ENCODE results near the gene CSH1.
"Not testable (repeated sequence)": the region's sequence is repeated elsewhere in the genome, so short reads cannot be mapped to it uniquely, and the experiment has no call there.

The CSH1 gene

GRCh38 chr17:63925615-63926014, 29.2 kb upstream of the CSH1 start:
- Histone ChIP-seq H2AFZ (no peak overlapping the region), H3K4me1 (no peaks in the 10 kb centered on the region), H3K4me2 (ENCODE audit: low read length) (no peak overlapping the region), H3K9ac (no peak overlapping the region), H3K9me3 (ENCODE audit: control insufficient read depth, low read length) (no peaks in the 10 kb centered on the region), H3K79me2 (no peaks in the 10 kb centered on the region), H3K27me3 (ENCODE audit: control insufficient read depth, insufficient read depth, low read length) (no peaks in the 10 kb centered on the region), H3K36me3 (ENCODE audit: control insufficient read depth, insufficient read depth, low read length) (no peaks in the 10 kb centered on the region), H3K4me3 (ENCODE audit: low read depth, low read length) (no peak overlapping the region), H3K27ac (no peak overlapping the region)
- TF ChIP-seq CTCF (IDR thresholded peaks at IDR 0.05) = no peak

GRCh38 chr17:63922402-63922801, 26.0 kb upstream of the CSH1 start:
- not testable (repeated sequence) for H3K9ac ChIP-seq; H3K27me3 ChIP-seq (ENCODE audit: control insufficient read depth, insufficient read depth, low read length); H3K4me1 ChIP-seq; H3K4me2 ChIP-seq (ENCODE audit: low read length); H3K36me3 ChIP-seq (ENCODE audit: control insufficient read depth, insufficient read depth, low read length); H3K9me3 ChIP-seq (ENCODE audit: control insufficient read depth, low read length); H2AFZ ChIP-seq; H3K79me2 ChIP-seq; H3K27ac ChIP-seq; H3K4me3 ChIP-seq (ENCODE audit: low read depth, low read length)

GRCh38 chr17:63920779-63921178, 24.4 kb upstream of the CSH1 start:
- H2AFZ ChIP-seq = not testable (repeated sequence)

GRCh38 chr17:63920050-63920449, 23.7 kb upstream of the CSH1 start:
- not testable (repeated sequence) for H3K4me1 ChIP-seq; H3K4me3 ChIP-seq (ENCODE audit: low read depth, low read length); H3K9ac ChIP-seq; H3K36me3 ChIP-seq (ENCODE audit: control insufficient read depth, insufficient read depth, low read length); H3K79me2 ChIP-seq; H3K9me3 ChIP-seq (ENCODE audit: control insufficient read depth, low read length); H2AFZ ChIP-seq; H3K27ac ChIP-seq; H3K4me2 ChIP-seq (ENCODE audit: low read length); H3K27me3 ChIP-seq (ENCODE audit: control insufficient read depth, insufficient read depth, low read length)

More at GRCh38 chr17:63920779-63921178, 24.4 kb upstream of the CSH1 start:
- H3K4me2 ChIP-seq (ENCODE audit: low read length); H3K27ac ChIP-seq; H3K4me1 ChIP-seq; H3K4me3 ChIP-seq (ENCODE audit: low read depth, low read length); H3K9ac ChIP-seq; H3K36me3 ChIP-seq (ENCODE audit: control insufficient read depth, insufficient read depth, low read length); H3K27me3 ChIP-seq (ENCODE audit: control insufficient read depth, insufficient read depth, low read length); H3K79me2 ChIP-seq; H3K9me3 ChIP-seq (ENCODE audit: control insufficient read depth, low read length): not testable (repeated sequence)

GRCh38 chr17:63919311-63919723, 22.9 kb upstream of the CSH1 start:
- H3K4me3 ChIP-seq (ENCODE audit: low read depth, low read length) = no peak overlapping the region

GRCh38 chr17:63918789-63919305, 22.5 kb upstream of the CSH1 start, which contains the start of gene GH1:
TSS of gene GH1 (minus strand) at chr17:63918839. CDS start at chr17:63918776, 63 bp downstream.
- not testable (repeated sequence) for H3K27me3 ChIP-seq (ENCODE audit: control insufficient read depth, insufficient read depth, low read length); H3K36me3 ChIP-seq (ENCODE audit: control insufficient read depth, insufficient read depth, low read length); H3K9ac ChIP-seq; H3K9me3 ChIP-seq (ENCODE audit: control insufficient read depth, low read length); H3K4me3 ChIP-seq (ENCODE audit: low read depth, low read length); H3K79me2 ChIP-seq; H3K4me1 ChIP-seq; H3K27ac ChIP-seq; H3K4me2 ChIP-seq (ENCODE audit: low read length); H2AFZ ChIP-seq

More at GRCh38 chr17:63919311-63919723, 22.9 kb upstream of the CSH1 start:
- Histone ChIP-seq H3K4me2 (ENCODE audit: low read length) (no peak overlapping the region), H2AFZ (no peak overlapping the region), H3K79me2 (no peaks in the 10 kb centered on the region), H3K27ac (no peak overlapping the region), H3K9ac (no peak overlapping the region), H3K27me3 (ENCODE audit: control insufficient read depth, insufficient read depth, low read length) (no peaks in the 10 kb centered on the region), H3K36me3 (ENCODE audit: control insufficient read depth, insufficient read depth, low read length) (no peaks in the 10 kb centered on the region), H3K9me3 (ENCODE audit: control insufficient read depth, low read length) (no peaks in the 10 kb centered on the region), H3K4me1 (no peaks in the 10 kb centered on the region)
- TF ChIP-seq CTCF (IDR thresholded peaks at IDR 0.05) = peak; percentile 96

GRCh38 chr17:63918305-63918704, 21.9 kb upstream of the CSH1 start:
- H3K36me3 ChIP-seq (ENCODE audit: control insufficient read depth, insufficient read depth, low read length) = no peaks in the 10 kb centered on the region
- H3K27me3 ChIP-seq (ENCODE audit: control insufficient read depth, insufficient read depth, low read length) = no peaks in the 10 kb centered on the region
- H3K79me2 ChIP-seq = no peaks in the 10 kb centered on the region
- no peak overlapping the region for H3K4me3 ChIP-seq (ENCODE audit: low read depth, low read length)
- no peak overlapping the region for H3K4me2 ChIP-seq (ENCODE audit: low read length)
- H3K9ac ChIP-seq = no peak overlapping the region
- H3K4me1 ChIP-seq = no peaks in the 10 kb centered on the region
- H3K9me3 ChIP-seq (ENCODE audit: control insufficient read depth, low read length) = no peaks in the 10 kb centered on the region
- no peak overlapping the region for H3K27ac ChIP-seq
- TF ChIP-seq CTCF (IDR thresholded peaks at IDR 0.05) = no peak
- no peak overlapping the region for H2AFZ ChIP-seq
